Stimulated activated CD8-positive, alpha-beta memory T cell treated with anti-CD3 and anti-CD28 coated beads, Interleukin-12 subunit alpha, Interleukin-12 subunit beta, amount 100 ng/mL, for 1 hour (primary cell): ENCODE data around the gene POLD1.
"Not testable (repeated sequence)": the region's sequence is repeated elsewhere in the genome, so short reads cannot be mapped to it uniquely, and the experiment has no call there.

Experiments used
- DNase-seq: peaks from one replicate; pipeline ENCODE4 v3.0.0-alpha.2; 2020; ENCODE audit warnings: low read depth

The POLD1 gene

DNA sequence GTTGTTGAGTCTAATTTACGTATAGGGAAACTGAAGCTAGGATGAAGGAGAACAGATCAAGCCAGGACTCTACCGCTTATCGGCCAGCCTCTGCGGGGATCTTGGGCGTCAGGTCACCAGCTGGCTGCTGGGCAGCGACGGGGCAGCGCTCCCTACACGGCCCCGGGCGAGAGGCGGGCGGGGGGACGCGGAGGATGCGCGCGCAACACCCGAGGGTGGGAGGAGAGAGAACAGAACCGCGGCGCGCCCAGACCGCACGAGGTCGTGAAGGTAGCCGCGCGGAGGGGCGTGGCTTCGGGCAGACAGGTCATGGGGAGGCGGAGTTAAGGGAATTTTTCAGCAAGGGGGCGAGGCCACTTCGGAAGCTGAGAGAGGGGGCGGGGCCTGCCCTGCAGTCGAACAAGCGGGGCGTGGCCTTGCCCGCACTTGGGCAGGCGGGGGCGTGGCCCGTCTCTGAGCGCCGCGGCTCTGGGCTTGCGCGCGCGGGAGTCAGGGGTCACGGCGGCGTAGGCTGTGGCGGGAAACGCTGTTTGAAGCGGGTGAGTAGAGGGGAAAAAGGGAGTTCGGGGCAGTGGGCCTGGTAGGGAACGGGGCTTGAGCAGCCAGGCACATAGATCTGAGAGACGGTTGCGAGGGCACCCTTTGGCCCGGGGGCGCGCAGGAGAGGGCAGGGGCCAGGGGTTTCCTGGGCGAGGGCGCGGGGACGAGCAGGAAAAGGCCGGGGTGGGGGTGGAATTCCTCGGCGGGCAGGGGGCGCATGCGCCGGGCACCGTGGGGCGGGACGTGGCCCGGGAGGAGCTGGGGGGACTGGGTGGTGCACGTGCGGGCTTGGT is at the start of gene POLD1:
TSS of gene POLD1 (plus strand) at position 496 of the 833 bp plus-strand sequence. CDS start 14,505 bp downstream, outside the sequence.
- peak; percentile 97 for DNase-seq

DNA sequence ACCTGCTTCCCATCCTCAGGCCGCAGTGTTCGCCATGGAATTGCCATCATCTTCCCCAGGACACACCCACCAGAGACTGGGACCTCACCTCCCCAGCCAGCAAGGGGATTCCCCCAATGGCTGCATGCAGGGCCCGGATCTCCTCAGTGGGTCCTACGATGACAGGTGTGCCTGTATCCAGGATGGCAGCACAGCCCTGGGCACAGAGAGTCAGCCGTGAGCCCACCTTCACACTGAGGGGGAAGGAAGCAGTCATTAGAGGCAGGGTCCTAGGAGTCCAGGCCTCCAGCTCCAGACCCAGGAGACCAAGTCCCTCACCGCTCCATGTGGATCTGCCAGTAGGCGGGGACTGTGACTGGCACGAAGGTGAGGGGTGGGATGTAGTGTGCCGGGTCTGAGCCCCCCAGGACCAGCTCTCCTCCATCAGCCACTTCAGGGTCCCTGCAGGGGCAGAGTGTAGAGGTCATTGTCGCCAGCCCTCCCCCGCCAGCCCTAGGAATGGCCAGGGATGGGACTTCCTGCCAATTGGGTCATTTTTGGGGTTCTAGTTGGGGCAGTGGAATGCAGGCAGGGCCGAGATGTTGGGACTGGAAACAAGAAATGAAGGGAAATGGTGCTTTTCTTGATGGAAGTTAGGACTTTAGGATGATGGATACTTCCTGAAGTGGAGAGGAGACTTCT is 49.3 kb upstream of the POLD1 start:
- DNase-seq, result no peak

DNA sequence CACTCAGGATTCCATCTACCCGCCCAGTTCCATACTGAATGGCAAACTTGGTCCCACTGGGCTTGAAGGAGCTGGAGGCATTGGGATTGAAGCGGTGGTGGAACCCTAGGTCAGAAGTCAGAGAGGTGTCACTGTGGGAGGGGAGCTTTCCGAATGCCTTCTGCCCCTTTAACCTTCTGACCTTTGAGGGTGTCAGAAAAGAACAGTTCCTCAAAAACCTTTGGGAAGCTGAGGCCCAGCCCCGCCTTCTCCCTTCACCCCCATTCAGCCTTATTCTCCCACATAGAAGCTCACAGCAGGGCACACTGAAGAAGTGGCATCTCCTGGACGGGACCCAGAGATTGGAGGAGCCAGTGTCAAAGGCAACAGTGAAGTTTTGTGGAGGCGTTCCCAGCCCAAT is 47.1 kb upstream of the POLD1 start:
- not testable (repeated sequence) for DNase-seq

DNA sequence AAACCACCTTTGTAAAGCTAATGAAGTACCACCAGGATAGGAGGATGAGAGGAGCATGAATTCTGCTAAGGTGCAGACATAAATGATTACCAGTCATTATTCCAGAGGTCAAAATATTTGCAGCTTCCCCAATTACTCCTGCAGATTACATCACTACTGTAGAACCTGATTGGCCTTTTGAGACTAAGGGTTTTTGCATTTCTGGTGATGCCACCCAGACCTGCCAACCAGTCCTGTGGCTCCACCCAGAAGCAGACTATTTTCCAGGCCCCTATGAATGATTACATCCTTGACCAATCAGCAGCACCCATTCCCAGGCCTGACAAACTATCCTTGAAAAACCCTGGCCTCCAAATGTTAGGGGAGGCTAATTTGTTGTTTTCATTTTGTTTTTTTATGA is 43.8 kb upstream of the POLD1 start:
- DNase-seq, result no peak

DNA sequence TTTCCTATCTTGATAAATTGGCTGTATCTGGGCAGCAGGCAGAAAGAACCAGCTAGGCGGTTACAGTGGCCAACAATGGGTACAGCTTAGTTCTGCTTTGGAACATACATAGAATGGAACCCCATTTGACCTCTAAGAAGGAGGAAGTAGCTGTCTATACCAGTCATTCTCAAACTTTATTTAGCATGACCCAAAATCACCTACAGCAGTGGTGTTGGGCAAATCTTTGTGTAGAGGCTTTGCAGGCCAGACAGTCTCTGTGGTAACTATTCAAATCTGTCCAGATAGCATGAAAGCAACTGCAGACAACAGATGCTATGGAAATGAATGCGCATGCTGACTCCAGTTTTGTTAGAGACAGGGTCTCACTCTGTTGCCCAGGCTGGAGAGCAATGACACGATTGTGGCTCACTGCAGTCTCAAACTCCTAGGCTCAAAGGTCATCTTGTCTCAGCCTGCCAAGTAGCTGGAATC is 43.0 kb upstream of the POLD1 start:
- no peak for DNase-seq

DNA sequence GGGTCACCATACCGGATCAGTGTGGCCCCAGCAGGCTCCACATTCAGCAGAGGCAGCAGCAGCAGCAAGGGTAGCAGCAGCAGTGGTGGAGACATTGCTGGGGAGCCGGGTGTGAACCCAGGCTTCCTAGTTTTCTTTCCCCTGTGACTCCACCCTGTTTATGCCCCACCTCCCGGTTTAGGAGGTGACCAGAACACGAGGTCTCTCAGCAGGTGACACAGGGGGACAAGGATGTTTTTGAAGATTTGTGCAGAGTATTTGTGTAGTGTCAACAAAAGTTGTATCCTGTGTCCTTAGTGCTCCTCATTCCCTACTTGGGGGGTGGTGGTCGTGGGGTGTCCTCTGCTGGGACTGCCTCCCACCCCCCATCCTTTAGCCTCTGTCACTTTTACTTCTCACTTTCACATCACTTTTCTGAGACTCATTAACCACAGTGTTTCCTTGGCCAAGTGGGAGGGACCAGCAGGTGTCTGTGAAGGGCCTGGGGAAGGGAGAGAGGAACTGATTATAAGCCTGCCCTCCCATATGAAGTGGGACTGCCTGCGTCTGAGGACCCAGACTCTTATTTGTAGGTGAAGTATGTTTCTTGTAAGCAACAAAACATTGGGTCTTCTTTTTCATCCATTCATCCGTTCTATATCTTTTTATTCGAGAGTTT is 39.4 kb upstream of the POLD1 start:
- no peak for DNase-seq

DNA sequence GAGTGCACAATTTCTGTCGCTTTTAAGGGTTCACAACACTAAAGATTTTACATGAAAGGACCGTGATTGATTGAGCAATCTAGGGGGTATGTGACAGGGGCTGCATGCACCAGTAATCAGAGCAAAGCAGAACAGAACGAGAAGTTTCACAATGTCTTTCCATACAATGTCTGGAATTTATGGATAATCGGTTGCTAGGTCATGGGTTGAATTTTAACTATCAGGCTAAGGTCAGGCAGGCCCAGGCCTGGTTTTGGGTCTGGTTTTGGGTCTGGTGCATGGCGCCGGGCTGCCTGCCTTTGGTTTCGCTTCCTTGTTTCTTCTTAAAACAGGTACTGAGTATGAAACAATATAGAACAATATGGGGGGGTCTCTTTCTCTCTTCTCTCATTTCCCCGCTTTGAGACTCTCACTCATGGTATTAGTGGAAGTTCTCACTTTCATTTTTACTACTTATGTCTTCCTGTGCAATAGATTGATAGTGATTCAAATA is 37.0 kb upstream of the POLD1 start:
- DNase-seq, result not testable (repeated sequence)

DNA sequence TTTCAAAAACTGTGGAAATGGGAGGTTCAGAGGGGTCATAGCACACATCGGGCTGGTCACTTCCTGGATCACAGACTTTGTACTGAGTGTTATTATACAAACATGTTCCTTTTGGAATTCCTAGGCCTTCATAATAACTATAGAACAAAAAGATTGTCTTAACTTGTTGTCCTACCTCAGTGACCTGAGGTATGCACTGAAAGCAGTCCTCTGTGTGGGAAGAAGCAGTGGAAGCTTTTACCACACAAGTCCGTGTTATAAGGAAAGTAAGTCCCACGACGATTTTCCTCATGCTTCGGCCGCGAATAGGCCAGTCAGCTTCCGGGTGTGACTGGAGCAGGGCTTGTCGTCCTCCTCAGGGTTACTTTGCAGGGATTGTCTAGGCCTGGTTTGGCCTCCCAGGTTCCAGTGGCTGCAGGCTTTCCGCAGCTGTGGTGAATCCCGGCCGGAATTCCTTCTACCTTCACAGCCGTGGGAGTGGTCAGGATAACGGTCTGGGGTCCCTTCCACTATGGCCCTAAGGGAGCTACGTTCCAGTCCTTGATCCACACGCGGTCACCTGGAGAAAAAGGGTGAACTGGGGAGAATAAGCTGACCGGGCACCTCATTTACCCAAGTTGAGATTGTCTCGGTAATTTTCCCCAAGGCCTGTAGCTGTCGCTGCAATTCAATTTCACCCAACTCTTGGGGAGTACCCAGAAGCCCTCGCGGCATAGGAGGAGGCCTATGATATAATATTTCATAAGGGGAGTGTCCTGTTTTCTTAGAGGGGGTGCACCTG is 34.7 kb upstream of the POLD1 start:
- no peak for DNase-seq

DNA sequence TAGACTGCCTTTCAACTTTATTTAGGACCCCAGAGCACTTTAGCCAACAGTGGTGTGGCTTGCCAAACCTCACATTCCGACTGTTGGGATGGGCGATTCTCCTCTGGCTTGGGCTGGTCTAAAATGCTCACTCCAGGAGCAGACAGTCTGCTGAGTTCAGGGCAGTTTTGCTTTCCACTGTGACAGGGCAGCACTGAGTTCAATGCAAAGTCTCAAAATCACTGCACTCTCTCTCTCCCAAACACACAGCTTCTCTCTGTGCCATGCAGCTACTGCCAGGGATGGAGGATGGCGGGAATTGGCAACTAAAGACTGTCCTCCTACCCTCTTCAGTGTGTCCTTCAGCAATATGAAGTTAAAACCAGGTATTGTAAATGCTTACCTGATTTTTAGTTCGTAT is 31.9 kb upstream of the POLD1 start:
- DNase-seq, result no peak

DNA sequence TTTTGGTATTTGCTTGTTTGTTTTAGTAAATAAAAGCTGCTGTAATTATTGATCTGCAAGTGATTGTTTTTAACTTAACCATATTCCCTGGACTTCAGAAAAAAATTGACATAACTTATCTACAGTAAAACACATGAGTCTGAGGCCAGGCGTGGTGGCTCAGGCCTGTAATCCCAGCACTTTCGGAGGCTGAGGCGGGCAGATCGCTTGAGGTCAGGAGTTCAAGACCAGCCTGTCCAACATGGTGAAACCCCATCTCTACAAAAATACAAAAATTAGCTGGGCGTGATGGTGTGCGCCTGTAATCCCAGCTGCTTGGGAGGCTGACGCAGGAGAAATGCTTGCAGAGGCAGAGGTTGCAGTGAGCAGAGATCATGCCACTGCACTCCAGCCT is 30.7 kb upstream of the POLD1 start:
- DNase-seq, result not testable (repeated sequence)

DNA sequence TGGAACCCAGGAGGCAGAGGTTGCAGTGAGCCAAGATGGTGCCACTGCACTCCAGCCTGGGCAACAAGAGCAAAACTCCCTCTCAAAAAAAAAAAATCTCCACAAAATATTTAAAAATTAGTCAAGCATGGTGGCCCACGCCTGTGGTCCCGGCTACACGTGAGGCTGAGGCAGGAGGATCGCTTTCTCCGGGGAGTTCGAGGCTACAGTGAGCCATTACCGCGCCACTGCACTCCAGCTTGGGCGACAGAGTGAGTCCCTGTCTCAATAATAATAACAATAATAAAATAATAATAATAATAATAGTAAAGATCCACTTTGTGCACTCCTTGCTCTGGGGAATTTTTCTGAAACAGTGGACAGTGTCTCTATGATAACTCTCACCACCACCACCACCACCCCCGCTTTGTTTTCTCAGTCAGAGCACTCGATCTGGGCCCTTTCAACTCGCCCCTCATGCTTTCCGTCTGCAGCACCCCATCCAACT is 27.4 kb upstream of the POLD1 start:
- DNase-seq, result no peak

DNA sequence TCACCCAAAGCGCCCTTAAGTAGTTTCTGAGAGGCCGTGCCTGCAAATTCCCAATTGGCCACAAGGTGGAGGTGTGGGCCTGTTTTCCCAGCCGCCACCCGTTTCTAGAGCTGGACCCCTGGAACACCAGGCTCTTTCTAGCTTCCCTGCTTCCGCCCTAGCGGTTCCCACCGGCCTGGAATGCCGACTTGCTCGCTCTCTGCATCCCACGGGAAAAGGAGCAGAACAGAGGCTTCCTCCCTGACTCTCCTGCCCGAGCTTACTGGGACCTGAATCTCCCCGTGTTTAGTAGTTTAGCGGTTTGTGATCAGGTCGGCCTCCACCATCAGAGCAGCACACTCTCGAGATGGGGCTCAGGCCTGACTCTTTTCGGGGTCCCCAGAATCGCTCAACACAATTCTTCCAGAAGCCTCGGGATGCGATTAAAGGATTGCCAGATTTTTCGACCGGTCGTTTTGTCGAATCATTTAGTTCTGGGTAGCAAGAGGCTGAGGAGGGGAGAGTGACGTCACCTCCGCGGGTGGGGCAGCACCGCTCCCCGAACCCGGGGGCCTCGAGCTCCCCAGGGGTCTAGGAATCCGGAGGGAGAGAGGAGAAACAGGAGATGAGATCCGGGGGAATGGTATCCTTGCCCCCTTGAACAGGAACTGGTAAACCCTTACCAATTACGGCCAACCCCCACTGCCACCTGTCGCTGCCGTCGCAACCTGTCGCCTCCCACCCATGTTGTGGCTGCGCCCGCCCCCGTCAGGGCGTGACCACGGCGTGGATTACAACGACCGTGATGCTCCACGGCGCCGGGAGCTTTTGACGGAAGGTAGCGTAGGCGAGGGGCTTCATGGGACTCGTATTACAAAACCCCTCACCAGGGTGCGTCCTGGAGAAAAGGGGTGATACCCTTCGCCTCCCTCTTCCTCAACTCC is 26.7 kb upstream of the POLD1 start:
- DNase-seq, result peak; percentile 82

DNA sequence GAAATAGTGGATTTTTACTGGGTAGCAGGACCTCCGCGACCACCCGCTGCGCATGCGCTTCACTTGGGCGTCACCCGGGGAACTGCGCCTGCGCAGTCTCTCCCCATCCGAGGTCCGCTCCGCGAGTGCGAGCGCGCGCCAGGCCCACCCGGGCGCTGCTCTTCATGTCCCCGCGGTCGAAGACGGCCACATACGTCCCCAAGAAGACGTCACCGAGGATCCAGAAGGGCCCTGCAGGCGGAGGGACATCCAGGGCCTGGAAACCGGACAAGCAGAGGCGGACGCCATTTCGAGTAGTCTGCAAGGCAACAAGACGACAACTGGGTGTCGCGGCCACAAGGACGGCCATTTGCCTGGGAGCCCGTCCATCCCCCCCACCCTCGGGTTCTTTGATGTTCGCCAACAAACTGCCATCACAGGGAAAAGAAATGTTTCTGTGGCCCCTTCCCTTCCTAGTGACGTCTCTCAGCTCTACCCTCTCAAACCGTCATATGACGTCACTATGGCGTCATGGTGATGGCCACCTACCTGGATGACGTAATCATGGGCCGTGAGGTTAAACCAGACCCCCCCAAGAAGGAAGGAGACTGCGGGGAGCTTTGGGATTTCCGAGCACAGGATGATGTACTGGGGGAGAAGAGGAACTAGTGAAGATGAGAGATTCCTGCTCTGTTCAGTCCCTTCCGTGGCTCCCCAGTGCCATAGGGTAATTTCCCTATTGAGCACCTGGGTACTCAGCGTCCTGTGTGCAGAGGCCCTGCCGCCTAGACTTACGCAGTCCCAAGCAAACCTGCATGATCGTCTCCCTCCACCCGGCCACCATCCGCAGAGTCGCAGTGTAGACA is 25.4 kb upstream of the POLD1 start:
- DNase-seq, result peak; percentile 59

DNA sequence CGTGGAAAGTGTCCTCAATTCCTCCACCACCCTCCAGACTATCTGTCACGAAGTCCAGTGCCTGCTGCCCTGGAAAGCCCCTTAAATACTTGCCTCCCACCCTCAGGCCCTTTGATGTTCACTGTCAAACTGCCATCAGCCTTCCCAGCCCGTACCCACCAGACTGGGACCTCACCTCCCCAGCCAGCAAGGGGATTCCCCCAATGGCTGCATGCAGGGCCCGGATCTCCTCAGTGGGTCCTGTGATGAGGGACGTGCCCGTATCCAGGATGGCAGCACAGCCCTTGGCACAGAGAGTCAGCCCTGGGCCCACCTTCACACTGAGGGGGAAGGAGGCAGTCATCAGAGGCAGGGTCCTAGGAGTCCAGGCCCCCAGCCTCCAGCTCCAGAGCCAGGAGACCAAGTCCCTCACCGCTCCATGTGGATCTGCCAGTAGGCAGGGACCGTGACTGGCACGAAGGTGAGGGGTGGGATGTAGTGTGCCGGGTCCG is 24.8 kb upstream of the POLD1 start:
- no peak for DNase-seq

DNA sequence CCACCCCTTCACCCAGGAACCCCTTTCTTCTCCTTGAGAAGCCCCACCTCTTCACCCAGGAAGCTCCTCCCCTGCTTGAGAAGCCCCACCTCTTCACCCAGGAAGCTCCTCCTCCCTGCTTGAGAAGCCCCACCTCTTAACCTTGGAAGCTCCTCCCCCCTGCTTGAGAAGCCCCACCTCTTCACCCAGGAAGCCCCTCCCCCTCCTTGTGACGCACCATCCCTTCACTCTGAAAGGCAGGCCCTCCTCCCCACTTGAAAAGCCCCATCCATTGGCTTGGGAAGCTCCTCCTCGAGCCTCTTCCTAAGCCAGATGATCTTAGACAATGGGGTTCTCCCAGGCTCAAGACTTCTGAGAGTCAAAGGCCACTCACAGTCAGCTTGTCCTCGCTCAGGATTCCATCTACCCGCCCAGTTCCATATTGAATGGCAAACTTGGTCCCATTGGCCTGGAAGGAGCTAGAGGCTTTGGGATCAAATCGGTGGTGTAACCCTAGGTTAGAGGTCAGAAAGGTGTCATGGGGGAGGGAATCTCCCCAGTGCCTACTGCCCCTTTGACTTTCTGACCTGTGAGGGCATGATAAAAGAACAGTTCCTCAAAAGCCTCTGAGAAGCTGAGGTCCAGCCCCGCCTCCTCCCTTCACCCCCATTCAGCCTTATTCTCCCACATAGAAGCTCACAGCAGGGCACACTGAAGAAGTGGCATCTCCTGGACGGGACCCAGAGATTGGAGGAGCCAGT is 22.7 kb upstream of the POLD1 start:
- no peak for DNase-seq

DNA sequence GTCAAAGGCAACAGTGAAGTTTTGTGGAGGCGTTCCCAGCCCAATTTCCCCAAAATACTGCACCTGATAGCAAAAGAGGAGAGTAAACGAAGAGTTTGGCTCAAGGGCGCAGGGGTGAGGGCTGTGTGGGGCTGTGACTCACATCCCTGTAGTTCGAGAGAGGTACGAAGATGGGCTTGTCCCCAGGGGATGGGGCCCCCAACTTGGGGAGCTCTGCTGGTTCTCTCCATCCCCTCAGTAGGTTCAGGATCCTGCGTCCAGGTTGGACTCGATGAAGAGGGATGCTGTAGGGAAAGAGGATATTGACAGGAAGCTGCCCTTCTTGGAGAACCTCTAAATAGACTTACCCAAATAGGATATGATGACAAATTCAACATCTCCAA is 22.1 kb upstream of the POLD1 start:
- no peak for DNase-seq

DNA sequence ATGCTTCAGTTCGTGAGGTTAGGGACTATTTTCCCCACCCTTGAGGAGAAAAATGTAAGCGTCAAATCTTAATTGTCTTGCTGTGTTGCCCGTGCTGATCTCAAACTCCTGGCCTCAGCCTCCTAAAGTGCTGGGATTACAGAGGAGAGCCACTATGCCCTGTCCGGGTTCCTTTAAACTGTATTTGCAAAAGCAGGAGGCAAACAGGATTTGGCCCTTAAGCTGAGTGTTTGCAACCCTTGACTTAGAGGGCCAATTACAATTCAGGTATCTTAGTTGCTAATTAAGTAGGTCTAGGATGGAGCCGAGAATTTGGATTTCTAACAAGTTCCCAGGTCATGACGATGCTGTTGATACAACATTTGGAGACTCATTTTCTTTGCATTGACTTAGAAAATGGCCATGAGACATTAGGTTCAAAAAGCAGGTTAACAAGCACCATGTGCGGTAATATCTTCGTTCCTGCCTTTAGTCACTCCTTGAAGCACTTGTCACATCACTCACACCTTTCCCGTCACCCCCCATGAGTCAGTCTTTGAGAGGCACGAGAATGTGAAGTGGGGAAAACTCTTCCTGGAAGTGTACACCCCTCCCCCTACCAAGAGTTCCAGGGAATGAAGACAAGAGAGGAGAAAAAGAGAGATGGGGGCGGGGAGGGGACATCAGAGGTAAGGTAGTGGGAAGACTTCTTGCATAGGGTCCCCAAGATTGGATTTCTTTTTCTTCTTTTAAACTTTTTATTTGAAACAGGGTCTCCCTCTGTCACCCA is 21.3 kb upstream of the POLD1 start:
- DNase-seq, result no peak
